Cardiac muscle cell (in vitro differentiated cells and primary cell): ENCODE measurements around the gene LAPTM4A. TPM values are rescaled to one million over a fixed set of nuclear protein-coding genes. Genes with fewer than 3 reads are reported as not detected.

Source experiments
- DNase-seq, 2 donors: peaks; one replicate each; pipeline versions ENCODE4 v3.0.0 to v3.0.0-alpha.2; 2010 to 2017; ENCODE audit warnings: low read depth in 1 of 2, low spot score in 1 of 2
- H3K27ac ChIP-seq: fragments of 200-600 bp; sonication (generic); 2 replicates; pipeline ENCODE4 v1.5.1; 2016
- H3K27me3 ChIP-seq: fragments of 200-600 bp; sonication (generic); 2 replicates; pipeline ENCODE4 v1.6.0; 2016; ENCODE audit warnings: control low read depth
- H3K36me3 ChIP-seq: fragments of 200-600 bp; sonication (generic); 2 replicates; pipeline ENCODE4 v1.5.1; 2016; ENCODE audit warnings: control low read depth
- H3K4me1 ChIP-seq: fragments of 200-600 bp; sonication (generic); 2 replicates; pipeline ENCODE4 v1.8.1; 2017; ENCODE audit warnings: low read depth, mild to moderate bottlenecking, mixed run types
- H3K4me3 ChIP-seq: fragments of 200-600 bp; sonication (generic); 2 replicates; pipeline ENCODE4 v1.5.1; 2016; ENCODE audit warnings: mild to moderate bottlenecking
- H3K9me3 ChIP-seq: fragments of 200-600 bp; sonication (generic); 2 replicates; pipeline ENCODE4 v1.5.1; 2017; ENCODE audit warnings: low read depth, mild to moderate bottlenecking, control low read depth
- polyA plus RNA-seq: library from polyadenylated mRNA; unstranded; fragments of >200 nt; fragmentation: Nextera tagmentation; extraction: Ambion mirVana; gene quantifications from 2 replicates; pipeline ENCODE4 v1.2.1, GENCODE V29; 2016
- total RNA-seq: library from RNA; depleted of rRNA; stranded (reverse); fragments of >200 nt; gene quantifications from 2 replicates; pipeline ENCODE4 v1.2.3, GENCODE V29; 2016
- TF ChIP-seq, protein P1 (sequence below): IDR thresholded peaks from 2 replicates; pipeline ENCODE4 v1.5.1; 2012; ENCODE audit warnings: low read depth, mild to moderate bottlenecking, low read length

LAPTM4A gene
- total and polyA plus RNA-seq, 2 experiments from 2014 or later, result 119 to 425 TPM

DNA sequence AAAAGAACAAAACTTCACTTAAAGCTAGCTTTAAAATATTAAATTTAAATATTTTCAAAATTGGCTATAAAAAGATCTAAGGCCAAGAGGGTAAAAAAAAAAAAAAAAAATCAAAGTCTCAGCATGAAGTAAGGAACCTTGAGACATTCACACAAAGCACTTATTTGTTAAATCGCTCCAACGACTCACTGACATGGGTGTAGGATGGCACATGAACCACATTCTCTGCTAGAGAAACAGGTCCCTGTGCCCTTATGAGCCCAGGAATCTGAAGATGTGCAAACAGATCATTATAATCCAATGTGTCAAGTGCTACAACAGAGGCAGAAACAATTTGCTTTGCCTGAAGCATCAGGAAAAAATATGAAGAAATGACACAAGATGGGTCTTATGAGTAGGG, 13.8 kb downstream of the LAPTM4A start:
- Histone ChIP-seq H3K4me1 (peaks cover 53% of the 10 kb centered on the region), H3K36me3 (peaks cover 58% of the 10 kb centered on the region), H3K27ac (peak overlapping the region; percentile 97)

DNA sequence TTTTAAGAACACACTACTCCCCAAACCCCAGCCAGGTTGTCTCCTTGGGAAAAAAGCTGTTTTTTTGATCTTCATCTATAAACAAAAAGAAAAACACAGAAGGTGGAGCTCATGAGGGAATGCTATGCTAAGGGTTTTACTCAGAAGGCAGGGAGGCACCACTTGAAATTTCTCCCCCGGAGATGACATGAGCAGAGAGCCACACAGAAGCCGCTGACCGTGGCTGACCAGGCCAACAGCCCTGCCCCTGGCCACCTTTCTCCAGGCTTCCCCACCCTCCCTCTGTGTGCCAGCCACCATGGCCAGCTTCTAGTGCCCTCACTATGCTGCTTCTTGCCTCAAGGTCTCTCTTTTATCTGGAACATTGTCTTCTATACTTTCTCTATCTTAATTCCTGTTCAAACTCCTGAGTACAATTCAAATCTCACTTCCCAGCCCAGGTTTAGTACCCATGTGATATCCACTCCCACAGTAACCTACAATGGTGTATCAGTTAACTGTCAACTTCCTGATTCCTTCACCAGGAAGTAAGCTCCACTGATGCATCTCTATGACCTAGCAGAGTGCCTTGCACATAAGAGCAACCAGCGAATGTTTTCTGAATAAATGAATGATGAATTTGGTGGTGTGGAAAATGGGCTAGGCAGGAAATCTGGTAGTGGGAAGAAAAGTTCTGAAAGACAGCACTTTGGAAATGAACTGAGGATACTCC, 15.3 kb downstream of the LAPTM4A start:
- Histone ChIP-seq H3K4me3 (no peak overlapping the region), H3K27ac (peak overlapping the region; percentile 97), H3K4me1 (peaks cover 50% of the 10 kb centered on the region), H3K36me3 (peaks cover 74% of the 10 kb centered on the region), H3K9me3 (no peaks in the 10 kb centered on the region), H3K27me3 (no peaks in the 10 kb centered on the region)
- TF ChIP-seq, protein P1, sequence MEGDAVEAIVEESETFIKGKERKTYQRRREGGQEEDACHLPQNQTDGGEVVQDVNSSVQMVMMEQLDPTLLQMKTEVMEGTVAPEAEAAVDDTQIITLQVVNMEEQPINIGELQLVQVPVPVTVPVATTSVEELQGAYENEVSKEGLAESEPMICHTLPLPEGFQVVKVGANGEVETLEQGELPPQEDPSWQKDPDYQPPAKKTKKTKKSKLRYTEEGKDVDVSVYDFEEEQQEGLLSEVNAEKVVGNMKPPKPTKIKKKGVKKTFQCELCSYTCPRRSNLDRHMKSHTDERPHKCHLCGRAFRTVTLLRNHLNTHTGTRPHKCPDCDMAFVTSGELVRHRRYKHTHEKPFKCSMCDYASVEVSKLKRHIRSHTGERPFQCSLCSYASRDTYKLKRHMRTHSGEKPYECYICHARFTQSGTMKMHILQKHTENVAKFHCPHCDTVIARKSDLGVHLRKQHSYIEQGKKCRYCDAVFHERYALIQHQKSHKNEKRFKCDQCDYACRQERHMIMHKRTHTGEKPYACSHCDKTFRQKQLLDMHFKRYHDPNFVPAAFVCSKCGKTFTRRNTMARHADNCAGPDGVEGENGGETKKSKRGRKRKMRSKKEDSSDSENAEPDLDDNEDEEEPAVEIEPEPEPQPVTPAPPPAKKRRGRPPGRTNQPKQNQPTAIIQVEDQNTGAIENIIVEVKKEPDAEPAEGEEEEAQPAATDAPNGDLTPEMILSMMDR, result no peak
- peak in 1 of 2 donors; percentile 57 for DNase-seq

More for the DNA sequence above, 13.8 kb downstream of the LAPTM4A start:
- TF ChIP-seq, protein P1, result no peak
- Histone ChIP-seq H3K4me3 (no peak overlapping the region), H3K27me3 (no peaks in the 10 kb centered on the region), H3K9me3 (no peaks in the 10 kb centered on the region)
- DNase-seq, result no peak

DNA sequence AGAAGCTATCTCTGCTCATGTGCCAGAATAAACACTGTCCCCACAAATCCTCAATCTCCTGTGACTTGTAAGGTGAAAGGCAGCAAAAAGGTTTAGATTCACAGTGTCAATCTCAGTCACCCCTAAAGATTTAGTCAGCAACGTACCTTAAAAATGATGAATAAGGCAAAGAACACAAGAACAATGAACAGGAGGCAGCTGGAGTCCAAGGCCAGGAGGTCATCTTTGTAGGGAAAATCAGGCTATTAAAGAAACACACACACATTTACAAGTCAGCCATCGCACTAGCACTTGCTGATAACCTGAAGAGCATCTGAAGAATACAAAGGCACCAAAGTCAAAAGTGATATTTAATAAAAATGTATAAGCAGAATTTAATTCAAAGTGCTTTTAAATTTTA, 16.6 kb downstream of the LAPTM4A start:
- Histone ChIP-seq H3K27me3 (no peaks in the 10 kb centered on the region), H3K36me3 (peaks cover 73% of the 10 kb centered on the region), H3K4me1 (peaks cover 50% of the 10 kb centered on the region), H3K27ac (peak overlapping the region; percentile 97), H3K9me3 (no peaks in the 10 kb centered on the region), H3K4me3 (peak overlapping the region; percentile 4)
- TF ChIP-seq, protein P1, result no peak
- no peak for DNase-seq

DNA sequence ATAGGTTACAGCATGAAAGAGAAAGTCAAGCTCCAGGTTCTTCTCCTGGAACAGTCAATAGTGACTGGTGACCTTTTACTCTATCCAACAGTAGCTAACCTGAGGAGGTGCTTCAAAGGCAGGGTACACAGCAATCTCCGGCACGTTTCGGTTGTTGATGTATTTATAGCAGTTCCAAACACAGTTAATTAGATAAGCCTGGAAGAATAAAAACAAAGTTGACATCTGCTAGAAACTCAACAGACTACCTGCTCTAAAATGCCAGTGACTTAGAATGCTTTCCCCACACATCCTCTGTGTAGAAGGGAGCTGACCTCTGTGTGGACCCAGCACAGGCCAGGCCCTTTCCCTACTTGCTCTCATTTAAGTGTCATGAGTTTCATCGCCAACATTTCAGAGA, 17.2 kb downstream of the LAPTM4A start:
- Histone ChIP-seq H3K4me3 (no peak overlapping the region), H3K9me3 (no peaks in the 10 kb centered on the region), H3K36me3 (peaks cover 68% of the 10 kb centered on the region), H3K27me3 (no peaks in the 10 kb centered on the region), H3K27ac (peak overlapping the region; percentile 97), H3K4me1 (peaks cover 50% of the 10 kb centered on the region)
- peak in 1 of 2 donors; percentile 72 for DNase-seq
- TF ChIP-seq, protein P1, result no peak

DNA sequence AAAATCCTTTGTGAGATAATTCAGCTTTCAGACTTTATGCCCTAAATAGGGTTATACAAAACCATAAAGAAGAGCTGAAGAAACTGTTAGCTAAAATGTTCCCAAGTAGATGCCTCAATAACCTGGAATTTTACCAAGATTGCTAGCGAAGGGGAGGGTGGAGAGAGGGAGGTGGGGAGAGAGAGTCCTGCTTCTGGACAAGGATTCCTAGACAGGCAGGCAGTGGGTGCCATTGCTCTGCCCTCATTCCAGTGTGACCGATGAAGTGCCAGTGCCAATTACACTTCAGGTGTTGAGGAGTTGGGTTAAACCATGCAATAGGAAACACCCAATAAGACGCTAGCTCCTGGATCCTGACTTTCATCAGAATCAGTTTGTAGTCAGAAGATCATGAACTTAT, 18.1 kb downstream of the LAPTM4A start:
- TF ChIP-seq, protein P1, result no peak
- H3K27me3 ChIP-seq, result no peaks in the 10 kb centered on the region
- DNase-seq, result no peak

More for the DNA sequence above, 18.1 kb downstream of the LAPTM4A start:
- Histone ChIP-seq H3K4me1 (peaks cover 53% of the 10 kb centered on the region), H3K4me3 (no peak overlapping the region), H3K27ac (peak overlapping the region; percentile 97), H3K9me3 (no peaks in the 10 kb centered on the region), H3K36me3 (peaks cover 61% of the 10 kb centered on the region)
